CD4-positive, alpha-beta T cell (primary cell): ENCODE results near the gene CATSPER4. TPM values are rescaled to one million over a fixed set of nuclear protein-coding genes. Genes with fewer than 3 reads are reported as not detected.

ENCODE experiments used
- ATAC-seq: fragments of 200-7000 bp; cut with Tn5 transposase; one replicate; pipeline ENCODE4 v1.10.0; 2022; ENCODE audit warnings: mild to moderate bottlenecking; ENCODE audit not compliant: poor library complexity
- CTCF ChIA-PET: fragments of 350-600 bp; sonication (Branson Sonifier 250); formaldehyde crosslinking; loops from one replicate; lab custom pipeline; 2021; ENCODE audit warnings: antibody characterized with exemption, inconsistent platforms; lab: Charles Lee
- POLR2A ChIA-PET: fragments of 350-600 bp; sonication (Branson Sonifier 250); formaldehyde crosslinking; loops from one replicate; lab custom pipeline; 2021; ENCODE audit warnings: antibody characterized with exemption, inconsistent platforms; lab: Charles Lee
- DNase-seq, 14 experiments: peaks; one replicate each; pipeline ENCODE4 v3.0.0-alpha.2; 2013 to 2020; ENCODE audit warnings: mixed read lengths in 2 of 14
- H3K27ac ChIP-seq, 2 donors: one replicate each; pipeline versions ENCODE4 v1.5.1 to v1.7.0; 2013; ENCODE audit warnings: low read length in 2 of 2, low read depth in 1 of 2, mild to moderate bottlenecking in 1 of 2
- H3K27me3 ChIP-seq, 2 experiments: 1 replicate in 1 of 2; 2 replicates in 1 of 2; pipeline versions ENCODE4 v1.6.1 to v1.7.0; 2013; ENCODE audit warnings: low read length in 2 of 2, control low read depth in 1 of 2, mild to moderate bottlenecking in 1 of 2, moderate library complexity in 1 of 2; ENCODE audit not compliant: insufficient read depth in 2 of 2, control insufficient read depth in 1 of 2
- H3K36me3 ChIP-seq: one replicate; pipeline ENCODE4 v1.6.1; 2013; ENCODE audit warnings: low read length, control low read depth; ENCODE audit not compliant: insufficient read depth
- H3K4me1 ChIP-seq: one replicate; pipeline ENCODE4 v1.6.1; 2013; ENCODE audit warnings: low read length, control low read depth; ENCODE audit not compliant: insufficient read depth
- H3K4me3 ChIP-seq: one replicate; pipeline ENCODE4 v1.5.1; 2013; ENCODE audit warnings: mild to moderate bottlenecking, low read length, moderate library complexity
- H3K9me3 ChIP-seq, 2 experiments: 1 replicate in 1 of 2; 2 replicates in 1 of 2; pipeline versions ENCODE4 v1.6.1 to v1.7.0; 2013; ENCODE audit warnings: low read length in 2 of 2, mild to moderate bottlenecking in 2 of 2, control low read depth in 1 of 2, moderate library complexity in 1 of 2; ENCODE audit not compliant: control insufficient read depth in 1 of 2, insufficient read depth in 1 of 2
- H3K27ac Mint-ChIP-seq: one replicate; pipeline ENCODE4 v1.8.0; 2020; ENCODE audit warnings: mixed read lengths
- H3K27me3 Mint-ChIP-seq: one replicate; pipeline ENCODE4 v1.8.0; 2021; ENCODE audit warnings: mixed read lengths
- H3K36me3 Mint-ChIP-seq: one replicate; pipeline ENCODE4 v1.8.0; 2021; ENCODE audit warnings: low read depth, mixed read lengths
- H3K4me1 Mint-ChIP-seq: one replicate; pipeline ENCODE4 v1.8.0; 2021; ENCODE audit warnings: low read depth, mixed read lengths
- H3K4me3 Mint-ChIP-seq: one replicate; pipeline ENCODE4 v1.8.0; 2020; ENCODE audit warnings: mild to moderate bottlenecking, mixed read lengths
- H3K9me3 Mint-ChIP-seq: one replicate; pipeline ENCODE4 v1.8.0; 2020; ENCODE audit warnings: mixed read lengths
- intact Hi-C, 2 experiments: fragments of 100-400 bp; cut with DNase I in 1 of 2; cut with micrococcal nuclease in 1 of 2; formaldehyde crosslinking; loops; one replicate each; pipeline versions ENCODE4 v1.15.1 to v1.9.0; 2023 to 2025; cut with DNase I, micrococcal nuclease
- total RNA-seq, 174 experiments: library from RNA in 2 of 174; stranded (reverse) in 2 of 174; gene quantifications; one replicate each; pipeline ENCODE4 v1.2.3 and lab custom pipeline; 2021 to 2026
- TF ChIP-seq, protein P1 (sequence below): fragments of 200-600 bp; IDR thresholded peaks from one replicate; pipeline ENCODE4 v1.8.0; 2022; ENCODE audit warnings: antibody characterized with exemption, mild to moderate bottlenecking

Gene CATSPER4
- total RNA-seq, 2 experiments from 2014 or later = not detected

DNA sequence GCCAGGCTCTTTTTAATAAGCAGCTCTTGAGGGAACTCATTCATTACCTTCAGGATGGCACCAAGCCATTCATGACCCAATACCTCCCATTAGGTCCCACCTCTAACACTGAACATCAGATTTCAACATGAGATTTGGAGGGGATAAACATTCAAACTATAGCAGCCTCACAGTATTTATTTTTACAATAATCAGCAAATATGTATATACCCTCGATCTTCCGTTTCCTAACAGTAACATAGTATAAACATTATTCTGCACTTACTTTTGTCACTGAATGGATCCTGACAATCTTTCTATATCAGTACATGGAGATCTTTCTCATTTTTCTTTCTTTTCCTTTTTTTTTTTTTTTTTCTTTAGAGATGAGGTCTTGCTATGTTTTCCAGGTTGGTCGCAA is 5.4 kb downstream of the CATSPER4 start:
- no peak overlapping the region for H3K4me3 ChIP-seq
- DNase-seq (no peak), ATAC-seq (no peak)
- intact Hi-C loops = no loop called here
- ChIA-PET POLR2A (no interaction called here), CTCF (interaction anchor here (0.8 kb wide), 1 partner anchor 13 kb away, joined by 4 read pairs; no protein-coding TSS in a partner anchor)
- no peaks in the 10 kb centered on the region for H3K27me3 ChIP-seq
- H3K4me1 ChIP-seq = peaks cover 17% of the 10 kb centered on the region
- no peak overlapping the region for H3K27ac ChIP-seq
- H3K4me3 Mint-ChIP-seq = no peak overlapping the region
- no peaks in the 10 kb centered on the region for H3K9me3 Mint-ChIP-seq
- no peaks in the 10 kb centered on the region for H3K27me3 Mint-ChIP-seq
- H3K4me1 Mint-ChIP-seq = peaks cover 17% of the 10 kb centered on the region
- H3K27ac Mint-ChIP-seq = no peak overlapping the region
- no peaks in the 10 kb centered on the region for H3K36me3 Mint-ChIP-seq
- TF ChIP-seq, protein P1, sequence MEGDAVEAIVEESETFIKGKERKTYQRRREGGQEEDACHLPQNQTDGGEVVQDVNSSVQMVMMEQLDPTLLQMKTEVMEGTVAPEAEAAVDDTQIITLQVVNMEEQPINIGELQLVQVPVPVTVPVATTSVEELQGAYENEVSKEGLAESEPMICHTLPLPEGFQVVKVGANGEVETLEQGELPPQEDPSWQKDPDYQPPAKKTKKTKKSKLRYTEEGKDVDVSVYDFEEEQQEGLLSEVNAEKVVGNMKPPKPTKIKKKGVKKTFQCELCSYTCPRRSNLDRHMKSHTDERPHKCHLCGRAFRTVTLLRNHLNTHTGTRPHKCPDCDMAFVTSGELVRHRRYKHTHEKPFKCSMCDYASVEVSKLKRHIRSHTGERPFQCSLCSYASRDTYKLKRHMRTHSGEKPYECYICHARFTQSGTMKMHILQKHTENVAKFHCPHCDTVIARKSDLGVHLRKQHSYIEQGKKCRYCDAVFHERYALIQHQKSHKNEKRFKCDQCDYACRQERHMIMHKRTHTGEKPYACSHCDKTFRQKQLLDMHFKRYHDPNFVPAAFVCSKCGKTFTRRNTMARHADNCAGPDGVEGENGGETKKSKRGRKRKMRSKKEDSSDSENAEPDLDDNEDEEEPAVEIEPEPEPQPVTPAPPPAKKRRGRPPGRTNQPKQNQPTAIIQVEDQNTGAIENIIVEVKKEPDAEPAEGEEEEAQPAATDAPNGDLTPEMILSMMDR = no peak
- no peaks in the 10 kb centered on the region for H3K9me3 ChIP-seq
- no peaks in the 10 kb centered on the region for H3K36me3 ChIP-seq

DNA sequence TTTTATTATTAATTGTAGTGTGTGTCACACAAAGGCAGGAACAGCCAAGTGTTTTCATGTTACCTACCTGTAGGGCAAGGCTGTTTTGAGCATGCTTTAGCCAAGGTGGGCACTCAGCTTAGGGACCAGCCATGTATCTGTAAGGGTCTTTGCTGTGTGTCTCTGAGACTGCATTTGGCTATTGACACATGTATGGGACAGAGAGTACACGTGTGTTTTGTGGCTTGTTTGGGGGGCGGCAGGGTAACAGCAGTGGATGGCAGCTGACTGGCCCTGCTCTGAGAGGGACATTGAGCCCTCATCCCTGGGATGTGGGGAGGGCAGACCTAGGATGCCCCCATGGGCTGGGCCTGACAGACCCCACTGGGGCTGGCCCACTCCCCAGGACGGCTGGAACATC is 6.9 kb downstream of the CATSPER4 start:
- CTCF ChIA-PET = no interaction called here
- peaks cover 11% of the 10 kb centered on the region for H3K4me1 Mint-ChIP-seq
- ATAC-seq = no peak
- no peaks in the 10 kb centered on the region for H3K9me3 Mint-ChIP-seq
- no peaks in the 10 kb centered on the region for H3K27me3 Mint-ChIP-seq
- H3K36me3 ChIP-seq = no peaks in the 10 kb centered on the region
- H3K27ac Mint-ChIP-seq = no peak overlapping the region
- no peaks in the 10 kb centered on the region for H3K36me3 Mint-ChIP-seq
- no peaks in the 10 kb centered on the region for H3K27me3 ChIP-seq
- intact Hi-C loops = no loop called here
- H3K9me3 ChIP-seq = no peaks in the 10 kb centered on the region
- H3K4me1 ChIP-seq = peaks cover 21% of the 10 kb centered on the region
- no peak overlapping the region for H3K4me3 ChIP-seq
- DNase-seq = no peak
- TF ChIP-seq, protein P1 = no peak
- no peak overlapping the region for H3K27ac ChIP-seq
- POLR2A ChIA-PET = no interaction called here
- H3K4me3 Mint-ChIP-seq = no peak overlapping the region

DNA sequence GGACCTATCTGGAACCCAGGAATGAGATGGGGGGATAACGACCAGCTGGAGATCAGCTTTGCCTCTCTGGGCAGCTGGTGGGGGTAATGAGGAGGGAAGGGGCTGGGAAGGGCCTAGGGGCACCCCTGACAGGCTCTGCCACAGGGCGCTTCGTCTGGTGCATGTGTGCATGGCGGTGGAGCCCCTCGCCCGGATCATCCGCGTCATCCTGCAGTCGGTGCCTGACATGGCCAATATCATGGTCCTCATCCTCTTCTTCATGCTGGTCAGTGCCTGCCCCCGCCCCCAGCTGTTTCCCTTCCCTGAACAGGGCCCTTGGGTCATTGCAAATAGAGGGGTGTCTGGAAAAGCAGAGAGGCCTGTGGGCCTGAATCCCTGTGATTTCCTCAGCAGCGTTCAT is 7.4 kb downstream of the CATSPER4 start:
- Histone ChIP-seq H3K4me1 (peaks cover 26% of the 10 kb centered on the region), H3K27ac (no peak overlapping the region), H3K4me3 (no peak overlapping the region), H3K9me3 (no peaks in the 10 kb centered on the region), H3K36me3 (no peaks in the 10 kb centered on the region), H3K27me3 (no peaks in the 10 kb centered on the region)
- H3K9me3 Mint-ChIP-seq = no peaks in the 10 kb centered on the region
- no peaks in the 10 kb centered on the region for H3K27me3 Mint-ChIP-seq
- no peak overlapping the region for H3K4me3 Mint-ChIP-seq
- no peaks in the 10 kb centered on the region for H3K36me3 Mint-ChIP-seq
- ChIA-PET CTCF (no interaction called here), POLR2A (no interaction called here)
- intact Hi-C loops = no loop called here
- DNase-seq (no peak), ATAC-seq (no peak)
- peaks cover 16% of the 10 kb centered on the region for H3K4me1 Mint-ChIP-seq
- TF ChIP-seq, protein P1 = no peak
- no peak overlapping the region for H3K27ac Mint-ChIP-seq
